ENCODE data around the gene ENTREP1.

Gene ENTREP1

DNA sequence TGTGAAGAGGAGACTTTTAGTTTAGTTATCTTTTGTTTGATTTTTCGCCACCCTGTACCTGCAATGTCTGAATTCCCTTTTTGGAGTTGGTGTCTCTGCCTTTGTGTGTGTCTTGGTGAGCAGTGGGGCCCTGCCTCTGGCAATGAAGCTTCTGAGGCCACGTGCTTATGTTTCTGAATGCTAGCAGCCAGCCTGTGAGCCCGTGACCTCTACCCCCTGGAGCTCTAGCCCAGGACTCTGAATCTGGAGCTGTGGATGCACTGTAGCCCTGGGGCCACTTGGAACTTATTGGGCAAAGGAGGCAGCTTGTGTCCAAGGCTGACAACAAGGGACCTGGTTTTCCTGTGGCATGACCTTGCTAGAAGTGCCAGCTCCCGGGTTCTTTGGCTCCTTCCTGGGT lies 19.4 kb downstream of the ENTREP1 start:
- no peak for DNase-seq (ENCODE audit: low read depth in 1 of 2, low spot score in 1 of 2)
- no peak for TF ChIP-seq POLR2AphosphoS5 (IDR thresholded peaks at IDR 0.05; ENCODE audit: low read depth)
- TF ChIP-seq SPI1 (IDR thresholded peaks at IDR 0.05; ENCODE audit: borderline replicate concordance, low read depth), result no peak
- TF ChIP-seq, protein P1, sequence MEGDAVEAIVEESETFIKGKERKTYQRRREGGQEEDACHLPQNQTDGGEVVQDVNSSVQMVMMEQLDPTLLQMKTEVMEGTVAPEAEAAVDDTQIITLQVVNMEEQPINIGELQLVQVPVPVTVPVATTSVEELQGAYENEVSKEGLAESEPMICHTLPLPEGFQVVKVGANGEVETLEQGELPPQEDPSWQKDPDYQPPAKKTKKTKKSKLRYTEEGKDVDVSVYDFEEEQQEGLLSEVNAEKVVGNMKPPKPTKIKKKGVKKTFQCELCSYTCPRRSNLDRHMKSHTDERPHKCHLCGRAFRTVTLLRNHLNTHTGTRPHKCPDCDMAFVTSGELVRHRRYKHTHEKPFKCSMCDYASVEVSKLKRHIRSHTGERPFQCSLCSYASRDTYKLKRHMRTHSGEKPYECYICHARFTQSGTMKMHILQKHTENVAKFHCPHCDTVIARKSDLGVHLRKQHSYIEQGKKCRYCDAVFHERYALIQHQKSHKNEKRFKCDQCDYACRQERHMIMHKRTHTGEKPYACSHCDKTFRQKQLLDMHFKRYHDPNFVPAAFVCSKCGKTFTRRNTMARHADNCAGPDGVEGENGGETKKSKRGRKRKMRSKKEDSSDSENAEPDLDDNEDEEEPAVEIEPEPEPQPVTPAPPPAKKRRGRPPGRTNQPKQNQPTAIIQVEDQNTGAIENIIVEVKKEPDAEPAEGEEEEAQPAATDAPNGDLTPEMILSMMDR (IDR thresholded peaks at IDR 0.05; ENCODE audit: insufficient read depth, low read length), result no peak
- TF ChIP-seq GABPA (IDR thresholded peaks at IDR 0.05; ENCODE audit: low read depth), result no peak
- no peak for TF ChIP-seq REST (IDR thresholded peaks at IDR 0.05; ENCODE audit: insufficient replicate concordance, low read depth)

DNA sequence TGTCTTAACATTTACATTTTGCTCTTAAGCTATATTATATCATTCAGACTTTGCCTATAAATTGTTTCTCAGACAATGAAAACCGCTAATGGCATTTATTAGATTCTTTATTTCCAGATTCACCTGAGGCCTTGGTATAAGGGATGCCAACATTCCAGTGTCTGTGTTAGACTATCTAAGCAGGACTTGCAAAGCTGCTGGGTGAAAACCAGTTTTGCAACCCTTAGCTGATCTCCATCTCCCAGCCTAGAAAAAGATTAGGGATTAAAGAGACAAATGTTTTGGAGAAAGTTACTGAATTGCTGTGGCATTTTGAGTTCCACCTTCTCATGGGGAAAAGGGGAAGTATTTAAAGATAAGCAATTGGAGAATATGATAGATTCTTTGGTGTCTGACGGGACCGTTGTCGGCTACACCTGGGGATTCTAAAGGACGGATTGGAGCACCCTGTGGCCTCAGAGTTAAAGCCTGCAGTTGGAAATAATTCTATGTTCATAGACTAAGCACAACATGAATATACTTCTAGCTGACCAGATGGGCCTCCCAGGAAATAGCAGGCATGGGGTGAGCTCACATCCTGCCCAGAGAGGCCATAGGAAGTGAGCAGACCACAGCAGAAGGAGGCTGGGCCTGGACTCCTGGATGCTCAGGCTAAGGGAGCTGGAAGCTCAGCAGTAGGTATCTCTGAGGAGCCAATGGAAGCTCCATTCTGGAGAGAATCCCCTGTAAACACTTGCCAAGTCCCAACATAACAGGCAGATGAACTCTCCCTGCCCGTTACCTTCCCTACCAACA lies 21.8 kb downstream of the ENTREP1 start:
- Histone ChIP-seq H3K27me3 (ENCODE audit: insufficient read depth, poor library complexity, severe bottlenecking) (no peaks in the 10 kb centered on the region), H3K4me3 (replicated peaks; ENCODE audit: insufficient read depth, low read length) (no peak overlapping the region), H3K27ac (replicated peaks) (no peak overlapping the region)
- no peak for TF ChIP-seq GABPA (IDR thresholded peaks at IDR 0.05; ENCODE audit: low read depth)
- no peak for TF ChIP-seq REST (IDR thresholded peaks at IDR 0.05; ENCODE audit: insufficient replicate concordance, low read depth)
- no peak for TF ChIP-seq SPI1 (IDR thresholded peaks at IDR 0.05; ENCODE audit: borderline replicate concordance, low read depth)
- TF ChIP-seq, protein P1 (IDR thresholded peaks at IDR 0.05; ENCODE audit: insufficient read depth, low read length), result no peak
- TF ChIP-seq POLR2AphosphoS5 (IDR thresholded peaks at IDR 0.05; ENCODE audit: low read depth), result no peak
- DNase-seq (ENCODE audit: low read depth in 1 of 2, low spot score in 1 of 2), result no peak

More for the DNA sequence above, 19.4 kb downstream of the ENTREP1 start:
- Histone ChIP-seq H3K27ac (replicated peaks) (no peak overlapping the region), H3K4me3 (replicated peaks; ENCODE audit: insufficient read depth, low read length) (no peak overlapping the region), H3K27me3 (ENCODE audit: insufficient read depth, poor library complexity, severe bottlenecking) (no peaks in the 10 kb centered on the region)

- H3K27me3 ChIP-seq (ENCODE audit: insufficient read depth, poor library complexity, severe bottlenecking), result no peaks in the 10 kb centered on the region
- no peak overlapping the region for H3K4me3 ChIP-seq (replicated peaks; ENCODE audit: insufficient read depth, low read length)
- DNase-seq (ENCODE audit: low read depth in 1 of 2, low spot score in 1 of 2), result no peak
- TF ChIP-seq POLR2AphosphoS5 (IDR thresholded peaks at IDR 0.05; ENCODE audit: low read depth) (no peak), GABPA (IDR thresholded peaks at IDR 0.05; ENCODE audit: low read depth) (no peak), REST (IDR thresholded peaks at IDR 0.05; ENCODE audit: insufficient replicate concordance, low read depth) (no peak), SPI1 (IDR thresholded peaks at IDR 0.05; ENCODE audit: borderline replicate concordance, low read depth) (no peak)
- TF ChIP-seq, protein P1 (IDR thresholded peaks at IDR 0.05; ENCODE audit: insufficient read depth, low read length), result no peak
- no peak overlapping the region for H3K27ac ChIP-seq (replicated peaks)
Measured at GRCh38 chr9:69347607-69348006, 22.6 kb downstream of the ENTREP1 start.

All from HL-60 (cell line).